Measurements from ENCODE around the gene IFT22.

DNA sequence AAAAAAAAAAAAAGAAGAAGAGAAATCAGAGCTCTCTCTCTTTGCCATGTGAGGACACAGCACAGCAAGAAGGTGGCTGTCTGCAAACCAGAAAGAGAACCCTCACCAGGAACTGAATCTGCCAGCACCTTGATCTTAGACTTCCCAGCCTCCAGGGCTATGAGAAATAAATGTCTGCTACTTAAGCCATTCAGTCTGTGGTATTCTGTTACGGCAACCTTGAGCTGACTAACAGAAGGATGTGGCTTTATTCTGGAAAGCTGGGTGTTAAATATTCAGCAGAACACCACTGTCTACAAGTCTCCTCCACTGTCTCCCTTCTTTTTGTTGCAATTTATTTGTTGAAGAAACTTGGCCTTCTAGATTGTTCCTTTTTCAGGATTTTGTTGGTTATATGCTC lies 46.1 kb upstream of the IFT22 start:
- no peak for TF ChIP-seq POLR2A (IDR thresholded peaks at IDR 0.05)
- TF ChIP-seq, protein P1, sequence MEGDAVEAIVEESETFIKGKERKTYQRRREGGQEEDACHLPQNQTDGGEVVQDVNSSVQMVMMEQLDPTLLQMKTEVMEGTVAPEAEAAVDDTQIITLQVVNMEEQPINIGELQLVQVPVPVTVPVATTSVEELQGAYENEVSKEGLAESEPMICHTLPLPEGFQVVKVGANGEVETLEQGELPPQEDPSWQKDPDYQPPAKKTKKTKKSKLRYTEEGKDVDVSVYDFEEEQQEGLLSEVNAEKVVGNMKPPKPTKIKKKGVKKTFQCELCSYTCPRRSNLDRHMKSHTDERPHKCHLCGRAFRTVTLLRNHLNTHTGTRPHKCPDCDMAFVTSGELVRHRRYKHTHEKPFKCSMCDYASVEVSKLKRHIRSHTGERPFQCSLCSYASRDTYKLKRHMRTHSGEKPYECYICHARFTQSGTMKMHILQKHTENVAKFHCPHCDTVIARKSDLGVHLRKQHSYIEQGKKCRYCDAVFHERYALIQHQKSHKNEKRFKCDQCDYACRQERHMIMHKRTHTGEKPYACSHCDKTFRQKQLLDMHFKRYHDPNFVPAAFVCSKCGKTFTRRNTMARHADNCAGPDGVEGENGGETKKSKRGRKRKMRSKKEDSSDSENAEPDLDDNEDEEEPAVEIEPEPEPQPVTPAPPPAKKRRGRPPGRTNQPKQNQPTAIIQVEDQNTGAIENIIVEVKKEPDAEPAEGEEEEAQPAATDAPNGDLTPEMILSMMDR (IDR thresholded peaks at IDR 0.05) = no peak

Data from right lobe of liver (tissue), 4 donors.